ENCODE results near the gene TNFRSF18.

GRCh38 chr1:1221887-1222574 is 15.6 kb upstream of the TNFRSF18 start:
- TF ChIP-seq EP300 (IDR thresholded peaks at IDR 0.05), result no peak
- TF ChIP-seq, protein P1, sequence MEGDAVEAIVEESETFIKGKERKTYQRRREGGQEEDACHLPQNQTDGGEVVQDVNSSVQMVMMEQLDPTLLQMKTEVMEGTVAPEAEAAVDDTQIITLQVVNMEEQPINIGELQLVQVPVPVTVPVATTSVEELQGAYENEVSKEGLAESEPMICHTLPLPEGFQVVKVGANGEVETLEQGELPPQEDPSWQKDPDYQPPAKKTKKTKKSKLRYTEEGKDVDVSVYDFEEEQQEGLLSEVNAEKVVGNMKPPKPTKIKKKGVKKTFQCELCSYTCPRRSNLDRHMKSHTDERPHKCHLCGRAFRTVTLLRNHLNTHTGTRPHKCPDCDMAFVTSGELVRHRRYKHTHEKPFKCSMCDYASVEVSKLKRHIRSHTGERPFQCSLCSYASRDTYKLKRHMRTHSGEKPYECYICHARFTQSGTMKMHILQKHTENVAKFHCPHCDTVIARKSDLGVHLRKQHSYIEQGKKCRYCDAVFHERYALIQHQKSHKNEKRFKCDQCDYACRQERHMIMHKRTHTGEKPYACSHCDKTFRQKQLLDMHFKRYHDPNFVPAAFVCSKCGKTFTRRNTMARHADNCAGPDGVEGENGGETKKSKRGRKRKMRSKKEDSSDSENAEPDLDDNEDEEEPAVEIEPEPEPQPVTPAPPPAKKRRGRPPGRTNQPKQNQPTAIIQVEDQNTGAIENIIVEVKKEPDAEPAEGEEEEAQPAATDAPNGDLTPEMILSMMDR (IDR thresholded peaks at IDR 0.05), result no peak
- TF ChIP-seq POLR2A (IDR thresholded peaks at IDR 0.05), result no peak
- TF ChIP-seq POLR2AphosphoS5 (IDR thresholded peaks at IDR 0.05), result no peak
